GM12878 (cell line): ENCODE results near the gene TNFRSF1B. TPM values are rescaled to one million over a fixed set of nuclear protein-coding genes. Genes with fewer than 3 reads are reported as not detected.

ENCODE experiments used
- ATAC-seq: fragments of 200-7000 bp; cut with Tn5 transposase; 3 replicates; pipeline ENCODE4 v1.9.1; 2020; ENCODE audit warnings: mild to moderate bottlenecking, moderate library complexity
- BruUV-seq: library from RNA; stranded (reverse); fragments of 400-500 nt; replicated peaks from 2 replicates; lab custom pipeline; 2021; lab: Mats Ljungman, UMichigan
- CTCF ChIA-PET: fragments of 300-600 bp; sonication (Branson Sonifier 250); formaldehyde crosslinking; extraction: SDS; loops from one replicate; lab custom pipeline; 2021; ENCODE audit warnings: inconsistent platforms; lab: Yijun Ruan, JAX
- POLR2A ChIA-PET: fragments of 350-600 bp; formaldehyde crosslinking; extraction: SDS; loops from one replicate; lab custom pipeline; 2021; ENCODE audit warnings: inconsistent platforms; lab: Charles Lee
- RAD21 ChIA-PET: fragments of 300-600 bp; sonication (Branson Sonifier 250); formaldehyde crosslinking; loops from one replicate; lab custom pipeline; 2023; ENCODE audit warnings: antibody characterized with exemption; ENCODE audit not compliant: unreplicated experiment; lab: Charles Lee
- SMC1A ChIA-PET: fragments of 300-600 bp; sonication (Branson Sonifier 250); formaldehyde crosslinking; loops from one replicate; lab custom pipeline; 2023; ENCODE audit not compliant: unreplicated experiment, uncharacterized antibody; lab: Charles Lee
- DNase-seq: peaks from one replicate; pipeline ENCODE4 v3.0.0-alpha.2; 2011; ENCODE audit warnings: low read depth, low spot score
- FAIRE-seq: peaks from 3 replicates; lab custom pipeline; 2011; peaks lifted over from hg19 to GRCh38; lab: Jason Lieb, UNC
- H2AFZ ChIP-seq: 2 replicates; pipeline ENCODE4 v1.6.0; 2011; ENCODE audit warnings: low read depth, low read length, control low read depth; ENCODE audit not compliant: control insufficient read depth
- H3K27ac ChIP-seq: 2 replicates; pipeline ENCODE4 v1.5.1; 2011; ENCODE audit warnings: control low read depth; ENCODE audit not compliant: control insufficient read depth, insufficient read depth
- H3K27me3 ChIP-seq, 2 experiments: replicated peaks in 1 of 2; 2 replicates each; pipeline versions ENCODE4 v1.6.0 to v1.6.1; 2011; ENCODE audit warnings: low read length in 1 of 2; ENCODE audit not compliant: control insufficient read depth in 2 of 2, insufficient read depth in 2 of 2
- H3K36me3 ChIP-seq, 2 experiments: 2 replicates each; pipeline ENCODE4 v1.5.1; 2011; ENCODE audit warnings: low read length in 1 of 2; ENCODE audit not compliant: control insufficient read depth in 2 of 2, insufficient read depth in 2 of 2
- H3K4me1 ChIP-seq: 2 replicates; pipeline ENCODE4 v1.6.1; 2011; ENCODE audit warnings: mild to moderate bottlenecking, low read length, moderate library complexity, mixed read lengths; ENCODE audit not compliant: control insufficient read depth, insufficient read depth
- H3K4me2 ChIP-seq: 2 replicates; pipeline ENCODE4 v1.6.0; 2011; ENCODE audit warnings: control low read depth; ENCODE audit not compliant: control insufficient read depth, insufficient read depth
- H3K4me3 ChIP-seq: fragments of 200-600 bp; sonication (generic); 2 replicates; pipeline ENCODE4 v1.5.1; 2016
- H3K79me2 ChIP-seq: 2 replicates; pipeline ENCODE4 v1.6.0; 2011; ENCODE audit warnings: low read length; ENCODE audit not compliant: control insufficient read depth, insufficient read depth
- H3K9ac ChIP-seq: 2 replicates; pipeline ENCODE4 v1.8.0; 2011; ENCODE audit warnings: low read length, control low read depth, mixed read lengths; ENCODE audit not compliant: control insufficient read depth, insufficient read depth
- H3K9me3 ChIP-seq: replicated peaks from 3 replicates; pipeline ENCODE4 v1.5.1; 2011; ENCODE audit warnings: mild to moderate bottlenecking, low read length; ENCODE audit not compliant: control insufficient read depth, insufficient read depth
- H4K20me1 ChIP-seq: 2 replicates; pipeline ENCODE4 v1.6.0; 2011; ENCODE audit not compliant: control insufficient read depth, insufficient read depth
- BMI1 ChIP-seq: fragments of 450-650 bp; IDR thresholded peaks from 2 replicates; pipeline ENCODE4 v1.6.1; 2016; ENCODE audit warnings: mild to moderate bottlenecking, moderate library complexity, borderline replicate concordance
- CBFB ChIP-seq: IDR thresholded peaks from 2 replicates; pipeline ENCODE4 v1.6.1; 2016; ENCODE audit warnings: antibody characterized with exemption, low read depth
- CHD4 ChIP-seq: fragments of 200-600 bp; sonication (generic); IDR thresholded peaks from 2 replicates; pipeline ENCODE4 v1.6.1; 2016; ENCODE audit warnings: mild to moderate bottlenecking
- CREB1 ChIP-seq: IDR thresholded peaks from 2 replicates; pipeline ENCODE4 v1.6.1; 2012; ENCODE audit warnings: low read depth, mild to moderate bottlenecking, inconsistent platforms
- ETV6 ChIP-seq, 2 experiments: fragments of 450-650 bp in 1 of 2; IDR thresholded peaks in 1 of 2; conservative IDR thresholded peaks in 1 of 2; 2 replicates each; pipeline ENCODE4 v1.6.1; 2014; ENCODE audit warnings: antibody characterized with exemption in 1 of 2, borderline replicate concordance in 1 of 2, low read depth in 1 of 2, mild to moderate bottlenecking in 1 of 2, moderate library complexity in 1 of 2
- IKZF2 ChIP-seq, 2 experiments: fragments of 450-650 bp; IDR thresholded peaks; 2 replicates each; pipeline ENCODE4 v1.6.1; 2017; ENCODE audit warnings: mild to moderate bottlenecking in 2 of 2, moderate library complexity in 2 of 2
- KDM1A ChIP-seq: fragments of 200-600 bp; sonication (generic); IDR thresholded peaks from 2 replicates; pipeline ENCODE4 v1.6.1; 2016; ENCODE audit warnings: borderline replicate concordance
- MEF2B ChIP-seq: fragments of 450-650 bp; IDR thresholded peaks from 2 replicates; pipeline ENCODE4 v1.6.1; 2018; ENCODE audit warnings: mild to moderate bottlenecking, moderate library complexity; ENCODE audit not compliant: partially characterized antibody, poor library complexity, severe bottlenecking
- NBN ChIP-seq: fragments of 450-650 bp; IDR thresholded peaks from 2 replicates; pipeline ENCODE4 v1.6.1; 2016
- NFIC ChIP-seq: IDR thresholded peaks from 2 replicates; pipeline ENCODE4 v1.6.1; 2012; ENCODE audit warnings: low read depth, mild to moderate bottlenecking, inconsistent platforms, low read length, moderate library complexity
- NFXL1 ChIP-seq: fragments of 450-650 bp; IDR thresholded peaks from 2 replicates; pipeline ENCODE4 v1.6.1; 2017; ENCODE audit warnings: antibody characterized with exemption, mild to moderate bottlenecking, borderline replicate concordance
- NR2F1 ChIP-seq: fragments of 450-650 bp; conservative IDR thresholded peaks from 2 replicates; pipeline ENCODE4 v1.6.1; 2017; ENCODE audit warnings: mild to moderate bottlenecking
- RAD51 ChIP-seq: fragments of 450-650 bp; IDR thresholded peaks from 2 replicates; pipeline ENCODE4 v1.6.1; 2016; ENCODE audit warnings: moderate library complexity, mild to moderate bottlenecking, inconsistent platforms
- TAF1 ChIP-seq: IDR thresholded peaks from 2 replicates; pipeline ENCODE4 v1.6.1; 2011; ENCODE audit warnings: mild to moderate bottlenecking, low read depth, low read length, borderline replicate concordance
- WGBS: methylation state at CpG from one replicate; pipeline ENCODE4 v1.1.6; 2016; ENCODE audit warnings: low lambda C conversion rate; ENCODE audit not compliant: insufficient replicate concordance, insufficient coverage; ENCODE audit errors: missing lambda C conversion rate; 5-methylcytosine and 5-hydroxymethylcytosine counted together
- in situ Hi-C: fragments of 300-500 bp; cut with MboI; formaldehyde crosslinking; loops from 9 replicates; pipeline ENCODE4 v1.14.3; 2018; ENCODE audit warnings: mixed read lengths
- intact Hi-C: fragments of 100-400 bp; cut with micrococcal nuclease; formaldehyde crosslinking; loops from one replicate; pipeline ENCODE4 v1.14.2; 2022; ENCODE audit not compliant: unreplicated experiment
- polyA plus RNA-seq, 11 experiments: library from polyadenylated mRNA; depleted of rRNA in 4 of 11; unstranded in 6 of 11; stranded (reverse) in 5 of 11; fragments of >200 nt; fragmentation: Nextera tagmentation in 4 of 11; fragmentation: Illumina TruSeq in 1 of 11; extraction: Ambion mirVana in 4 of 11; extraction: Trizol in 1 of 11; gene quantifications; 1 replicate in 1 of 11; 2 replicates in 10 of 11; pipeline versions ENCODE4 v1.2.1 to v1.2.3, GENCODE V29; 2011 to 2016; ENCODE audit warnings: inconsistent platforms in 2 of 11, missing spikeins in 2 of 11, low read depth in 1 of 11
- total RNA-seq, 4 experiments: library from RNA; depleted of rRNA in 3 of 4; stranded (reverse); fragments of >200 nt in 3 of 4; fragmentation: Illumina TruSeq in 1 of 4; extraction: Trizol in 1 of 4; gene quantifications; 2 replicates each; pipeline versions ENCODE4 v1.2.1 to v1.2.3, GENCODE V29; 2013 to 2021
- TF ChIP-seq, protein P1 (sequence below): fragments of 450-650 bp; IDR thresholded peaks from 2 replicates; pipeline ENCODE4 v1.6.1; 2017; ENCODE audit warnings: mild to moderate bottlenecking, moderate library complexity
- TF ChIP-seq, protein P2 (sequence below): fragments of 450-650 bp; IDR thresholded peaks from 2 replicates; pipeline ENCODE4 v1.6.1; 2017; ENCODE audit warnings: mild to moderate bottlenecking
- TF ChIP-seq, protein P3 (sequence below): IDR thresholded peaks from 2 replicates; pipeline ENCODE4 v1.6.1; 2011; ENCODE audit warnings: low read depth, mild to moderate bottlenecking, low read length, moderate library complexity, borderline replicate concordance; ENCODE audit errors: extremely low read depth

Gene TNFRSF1B
- total and polyA plus RNA-seq, 10 of the 15 experiments (the other 5 are each of a cell fraction or from before 2014, with no cell fraction given): 10.1 to 87.2 (median 37.3) TPM

DNA sequence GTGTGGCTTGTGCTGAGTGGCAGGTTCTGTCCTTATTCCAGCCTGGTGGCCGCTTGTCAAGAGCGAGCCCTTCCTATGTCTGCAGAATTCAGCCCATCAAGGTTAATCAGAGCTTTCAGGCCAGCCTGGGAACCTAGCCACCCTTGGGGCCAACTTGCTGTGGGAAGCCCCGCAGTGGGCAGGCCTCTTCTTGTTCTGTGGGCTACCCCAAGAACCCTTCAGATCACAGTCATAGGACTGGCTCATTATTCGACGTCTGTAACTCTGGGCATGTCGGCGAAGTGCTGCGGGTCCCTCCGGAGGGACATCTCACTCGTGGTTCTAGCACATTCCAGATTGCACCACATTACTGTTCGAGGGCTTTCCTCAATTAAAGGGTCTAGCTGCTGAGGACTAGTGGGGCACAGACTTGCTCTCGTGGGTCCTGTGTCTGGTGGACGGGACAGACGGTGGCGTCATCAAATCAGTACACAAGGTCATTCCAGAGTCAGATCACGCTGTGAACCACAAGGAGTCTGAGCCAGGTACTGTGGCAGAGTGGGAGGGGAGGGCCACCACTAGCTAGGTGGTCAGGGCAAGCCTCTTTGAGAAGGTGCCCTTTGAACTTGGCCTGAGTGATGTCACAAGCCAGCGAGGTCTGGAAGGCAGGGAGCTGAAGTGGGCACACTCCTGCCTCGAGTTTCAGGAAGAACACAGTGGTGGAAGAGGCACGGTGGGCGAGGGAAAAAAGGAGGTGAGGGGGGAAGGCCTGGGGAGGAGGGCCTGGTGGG is 20.3 kb upstream of the TNFRSF1B start:
- FAIRE-seq: no peak
- CTCF ChIA-PET: interaction anchor here (0.7 to 2.2 kb wide), 10 partner anchors 9 to 63 kb away, joined by 3 to 6 read pairs (median 4); no protein-coding TSS in a partner anchor
- peak; percentile 41; the same call in 1 of the 2 replicates for TF ChIP-seq NR2F1
- TF ChIP-seq, protein P1, sequence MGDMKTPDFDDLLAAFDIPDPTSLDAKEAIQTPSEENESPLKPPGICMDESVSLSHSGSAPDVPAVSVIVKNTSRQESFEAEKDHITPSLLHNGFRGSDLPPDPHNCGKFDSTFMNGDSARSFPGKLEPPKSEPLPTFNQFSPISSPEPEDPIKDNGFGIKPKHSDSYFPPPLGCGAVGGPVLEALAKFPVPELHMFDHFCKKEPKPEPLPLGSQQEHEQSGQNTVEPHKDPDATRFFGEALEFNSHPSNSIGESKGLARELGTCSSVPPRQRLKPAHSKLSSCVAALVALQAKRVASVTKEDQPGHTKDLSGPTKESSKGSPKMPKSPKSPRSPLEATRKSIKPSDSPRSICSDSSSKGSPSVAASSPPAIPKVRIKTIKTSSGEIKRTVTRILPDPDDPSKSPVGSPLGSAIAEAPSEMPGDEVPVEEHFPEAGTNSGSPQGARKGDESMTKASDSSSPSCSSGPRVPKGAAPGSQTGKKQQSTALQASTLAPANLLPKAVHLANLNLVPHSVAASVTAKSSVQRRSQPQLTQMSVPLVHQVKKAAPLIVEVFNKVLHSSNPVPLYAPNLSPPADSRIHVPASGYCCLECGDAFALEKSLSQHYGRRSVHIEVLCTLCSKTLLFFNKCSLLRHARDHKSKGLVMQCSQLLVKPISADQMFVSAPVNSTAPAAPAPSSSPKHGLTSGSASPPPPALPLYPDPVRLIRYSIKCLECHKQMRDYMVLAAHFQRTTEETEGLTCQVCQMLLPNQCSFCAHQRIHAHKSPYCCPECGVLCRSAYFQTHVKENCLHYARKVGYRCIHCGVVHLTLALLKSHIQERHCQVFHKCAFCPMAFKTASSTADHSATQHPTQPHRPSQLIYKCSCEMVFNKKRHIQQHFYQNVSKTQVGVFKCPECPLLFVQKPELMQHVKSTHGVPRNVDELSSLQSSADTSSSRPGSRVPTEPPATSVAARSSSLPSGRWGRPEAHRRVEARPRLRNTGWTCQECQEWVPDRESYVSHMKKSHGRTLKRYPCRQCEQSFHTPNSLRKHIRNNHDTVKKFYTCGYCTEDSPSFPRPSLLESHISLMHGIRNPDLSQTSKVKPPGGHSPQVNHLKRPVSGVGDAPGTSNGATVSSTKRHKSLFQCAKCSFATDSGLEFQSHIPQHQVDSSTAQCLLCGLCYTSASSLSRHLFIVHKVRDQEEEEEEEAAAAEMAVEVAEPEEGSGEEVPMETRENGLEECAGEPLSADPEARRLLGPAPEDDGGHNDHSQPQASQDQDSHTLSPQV: 0 out of 2 replicates have a peak, but pooled peaks have one; percentile 14
- TF ChIP-seq CBFB: no peak
- no peak for TF ChIP-seq ETV6 (conservative IDR thresholded peaks at IDR 0.05 in 1 of 2, IDR thresholded peaks at IDR 0.05 in 1 of 2; ENCODE audit: borderline replicate concordance in 1 of 2, low read depth in 1 of 2)
- no peak for TF ChIP-seq CHD4
- TF ChIP-seq, protein P2, sequence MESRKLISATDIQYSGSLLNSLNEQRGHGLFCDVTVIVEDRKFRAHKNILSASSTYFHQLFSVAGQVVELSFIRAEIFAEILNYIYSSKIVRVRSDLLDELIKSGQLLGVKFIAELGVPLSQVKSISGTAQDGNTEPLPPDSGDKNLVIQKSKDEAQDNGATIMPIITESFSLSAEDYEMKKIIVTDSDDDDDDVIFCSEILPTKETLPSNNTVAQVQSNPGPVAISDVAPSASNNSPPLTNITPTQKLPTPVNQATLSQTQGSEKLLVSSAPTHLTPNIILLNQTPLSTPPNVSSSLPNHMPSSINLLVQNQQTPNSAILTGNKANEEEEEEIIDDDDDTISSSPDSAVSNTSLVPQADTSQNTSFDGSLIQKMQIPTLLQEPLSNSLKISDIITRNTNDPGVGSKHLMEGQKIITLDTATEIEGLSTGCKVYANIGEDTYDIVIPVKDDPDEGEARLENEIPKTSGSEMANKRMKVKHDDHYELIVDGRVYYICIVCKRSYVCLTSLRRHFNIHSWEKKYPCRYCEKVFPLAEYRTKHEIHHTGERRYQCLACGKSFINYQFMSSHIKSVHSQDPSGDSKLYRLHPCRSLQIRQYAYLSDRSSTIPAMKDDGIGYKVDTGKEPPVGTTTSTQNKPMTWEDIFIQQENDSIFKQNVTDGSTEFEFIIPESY: no peak
- no peak for TF ChIP-seq BMI1
- TF ChIP-seq, protein P3, sequence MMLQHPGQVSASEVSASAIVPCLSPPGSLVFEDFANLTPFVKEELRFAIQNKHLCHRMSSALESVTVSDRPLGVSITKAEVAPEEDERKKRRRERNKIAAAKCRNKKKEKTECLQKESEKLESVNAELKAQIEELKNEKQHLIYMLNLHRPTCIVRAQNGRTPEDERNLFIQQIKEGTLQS: no peak
- TF ChIP-seq IKZF2 (IDR thresholded peaks at IDR 0.05): peak in 1 of 2 experiments; percentile 17; a peak in 1 of 4 replicates
- TF ChIP-seq RAD51: no peak
- TF ChIP-seq CREB1: no peak
- no peak for TF ChIP-seq NFXL1
- TF ChIP-seq NFIC: no peak
- no peak for TF ChIP-seq NBN
- peak; percentile 38 for TF ChIP-seq MEF2B
- no peak for TF ChIP-seq KDM1A
- TF ChIP-seq TAF1: no peak

More for the DNA sequence above, 20.3 kb upstream of the TNFRSF1B start:
- WGBS: 64% methylated on average over 20 of the region's 20 CpGs
- in situ Hi-C loops: no loop called here
- BruUV-seq: no TSS peak
- ChIA-PET POLR2A (interaction anchor here (0.8 to 11.6 kb wide), 8 partner anchors 9 to 68 kb away, joined by 3 to 166 read pairs (median 17); no protein-coding TSS in a partner anchor), SMC1A (interaction anchor here (1.1 to 19.3 kb wide), 8 partner anchors 9 to 106 kb away, joined by 3 to 347 read pairs (median 4); partner anchors contain the start of gene TNFRSF1B), RAD21 (interaction anchor here (3.9 to 12.5 kb wide), 5 partner anchors 11 to 55 kb away, joined by 24 to 119 read pairs (median 116); partner anchors contain the start of gene TNFRSF1B)
- Histone ChIP-seq H3K4me1 (peaks cover 81% of the 10 kb centered on the region), H3K79me2 (no peaks in the 10 kb centered on the region; the same call in 1 of the 2 replicates), H3K27ac (peak overlapping the region; percentile 40), H3K27me3 (no peaks in the 10 kb centered on the region), H3K9me3 (no peaks in the 10 kb centered on the region), H4K20me1 (no peaks in the 10 kb centered on the region), H3K36me3 (peaks cover 14 to 16% of the 10 kb centered on the region in 2 experiments), H2AFZ (no peak overlapping the region), H3K9ac (no peak overlapping the region), H3K4me3 (no peak overlapping the region), H3K4me2 (no peak overlapping the region)
- DNase-seq (no peak), ATAC-seq (peak; percentile 8)
- intact Hi-C loops: no loop called here
